GM12873 (cell line): Measurements from ENCODE around the gene GNAI3.

ENCODE experiments used
- CTCF ChIP-seq: IDR thresholded peaks from 2 replicates; pipeline ENCODE4 v1.5.1; 2012; ENCODE audit warnings: low read depth, mild to moderate bottlenecking, moderate library complexity, low read length, control low read depth; ENCODE audit not compliant: insufficient read depth; ENCODE audit errors: missing control alignments

The GNAI3 gene

GRCh38 chr1:109654519-109654918, 106.1 kb downstream of the GNAI3 start:
- no peak for TF ChIP-seq CTCF

GRCh38 chr1:109655615-109656519, 107.5 kb downstream of the GNAI3 start, which contains the start of gene GSTM4:
GSTM4 (plus strand) TSS chr1:109656099; CDS start chr1:109656390, 291 bp downstream.
- peak; percentile 5 for TF ChIP-seq CTCF

- TF ChIP-seq CTCF, result no peak
Observed at GRCh38 chr1:109657395-109657794, 109.0 kb downstream of the GNAI3 start.

GRCh38 chr1:109657970-109658369, 109.6 kb downstream of the GNAI3 start:
- no peak for TF ChIP-seq CTCF

- TF ChIP-seq CTCF, result no peak
Observed at GRCh38 chr1:109658533-109659042, 110.2 kb downstream of the GNAI3 start.

GRCh38 chr1:109659145-109659544, 110.7 kb downstream of the GNAI3 start:
- TF ChIP-seq CTCF, result no peak

- TF ChIP-seq CTCF, result no peak
Observed at GRCh38 chr1:109659997-109660690, 111.7 kb downstream of the GNAI3 start.
